Hematopoietic multipotent progenitor cell treated with erythropoietin and hydrocortisone succinate and interleukin-3 and kit ligand, for 17 days (in vitro differentiated cells): ENCODE data around the gene LRP5.

Source experiments
- DNase-seq: peaks from one replicate; pipeline ENCODE4 v3.0.0-alpha.2; 2015; ENCODE audit warnings: low spot score

LRP5 gene

DNA sequence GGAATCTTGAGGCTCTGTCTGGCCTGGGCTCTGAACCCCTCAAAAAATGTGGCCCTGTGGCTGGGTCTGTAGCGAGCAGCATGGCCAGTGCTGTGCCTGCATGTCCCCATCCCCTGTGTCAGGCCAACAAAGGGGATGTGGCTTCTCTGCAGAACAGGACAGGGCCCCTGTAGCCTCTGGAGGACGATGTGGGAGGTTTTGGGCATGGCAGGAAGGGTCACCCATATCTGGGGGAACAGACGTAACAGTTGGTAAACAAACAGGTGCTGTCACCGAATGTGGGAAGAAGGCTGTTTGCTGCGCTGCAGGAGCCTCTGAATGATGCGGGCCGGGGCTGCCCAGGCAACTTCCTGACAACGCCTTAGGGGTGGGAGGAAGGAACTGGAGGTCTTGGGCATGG lies 35.0 kb downstream of the LRP5 start:
- DNase-seq: no peak

GRCh38 chr11:68347841-68348240 lies 35.5 kb downstream of the LRP5 start:
- no peak for DNase-seq

GRCh38 chr11:68349461-68350249 lies 37.3 kb downstream of the LRP5 start:
- no peak for DNase-seq

DNA sequence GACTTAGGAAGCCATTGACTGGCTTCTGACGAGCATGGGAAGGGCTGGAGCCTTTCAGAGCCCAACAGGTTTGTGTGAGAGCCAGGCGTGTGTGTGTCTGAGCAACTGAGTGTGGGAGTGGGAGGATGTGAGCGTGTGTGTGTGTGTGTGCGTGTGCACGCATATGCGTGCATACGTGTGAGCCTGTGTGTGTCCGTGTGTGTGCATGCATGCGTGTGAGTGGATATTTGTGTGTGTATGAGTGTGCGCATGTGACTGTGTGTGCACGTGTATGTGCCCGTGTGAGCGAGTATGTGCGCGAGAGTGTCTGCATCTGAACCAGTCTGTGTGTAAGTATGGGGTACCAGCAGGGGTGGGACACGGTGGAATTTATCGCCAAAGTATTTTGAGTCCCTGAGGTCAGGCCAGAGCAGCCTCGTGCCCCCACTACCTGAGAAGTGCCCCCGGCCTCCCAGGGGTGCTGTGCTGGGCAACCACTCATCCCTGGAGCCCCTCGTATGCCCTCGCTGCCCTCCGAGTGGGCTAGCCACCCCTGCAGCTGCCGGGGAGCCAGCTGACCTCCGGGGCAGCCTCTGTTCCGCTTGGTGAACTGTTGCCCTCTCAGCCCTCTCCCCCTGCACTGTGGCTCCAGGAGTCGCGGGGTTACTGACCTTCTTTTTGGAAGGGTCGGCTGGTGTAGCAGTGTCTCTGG lies 38.5 kb downstream of the LRP5 start:
- DNase-seq: no peak

- DNase-seq: no peak
Observed at GRCh38 chr11:68351450-68352275, 39.3 kb downstream of the LRP5 start.

GRCh38 chr11:68352591-68352990 lies 40.2 kb downstream of the LRP5 start:
- no peak for DNase-seq

- no peak for DNase-seq
Observed at GRCh38 chr11:68353118-68353517, 40.7 kb downstream of the LRP5 start.

GRCh38 chr11:68353669-68354068 lies 41.3 kb downstream of the LRP5 start:
- DNase-seq: no peak

DNA sequence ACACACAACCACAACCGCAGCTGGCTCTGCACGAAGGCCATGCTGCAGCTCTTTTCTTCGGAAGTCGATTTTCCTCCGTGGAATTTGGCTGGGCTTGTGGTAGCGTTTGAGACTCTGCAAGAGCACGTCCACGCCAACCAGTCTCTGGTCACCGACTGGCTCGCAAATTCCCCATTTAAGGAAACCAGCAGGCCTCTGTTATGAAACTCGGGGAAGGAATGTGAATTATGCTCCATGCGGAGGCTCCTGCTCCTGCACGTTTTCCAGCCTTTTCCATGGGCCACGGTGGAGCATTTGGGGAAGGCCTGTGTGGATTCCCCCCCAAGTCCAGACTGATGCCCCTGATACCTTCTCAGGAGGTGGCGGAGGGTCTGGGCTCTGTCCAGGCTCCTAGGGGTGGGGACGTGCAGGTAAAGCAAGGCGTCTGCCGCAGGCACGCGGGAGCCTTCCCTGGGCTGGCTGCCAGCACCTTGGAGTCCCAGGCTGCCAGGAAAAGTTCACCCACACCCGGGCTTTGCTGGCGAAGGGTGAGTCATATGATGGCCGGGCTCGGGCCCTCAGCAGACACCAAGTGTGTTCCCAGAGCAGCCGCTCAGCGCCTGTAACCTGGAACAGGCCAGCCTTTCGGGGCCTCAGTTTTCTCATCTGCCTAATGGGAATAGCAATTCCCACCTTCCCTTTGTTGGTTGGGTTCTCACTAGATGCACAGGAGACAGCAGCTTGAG lies 41.9 kb downstream of the LRP5 start:
- DNase-seq: no peak

DNA sequence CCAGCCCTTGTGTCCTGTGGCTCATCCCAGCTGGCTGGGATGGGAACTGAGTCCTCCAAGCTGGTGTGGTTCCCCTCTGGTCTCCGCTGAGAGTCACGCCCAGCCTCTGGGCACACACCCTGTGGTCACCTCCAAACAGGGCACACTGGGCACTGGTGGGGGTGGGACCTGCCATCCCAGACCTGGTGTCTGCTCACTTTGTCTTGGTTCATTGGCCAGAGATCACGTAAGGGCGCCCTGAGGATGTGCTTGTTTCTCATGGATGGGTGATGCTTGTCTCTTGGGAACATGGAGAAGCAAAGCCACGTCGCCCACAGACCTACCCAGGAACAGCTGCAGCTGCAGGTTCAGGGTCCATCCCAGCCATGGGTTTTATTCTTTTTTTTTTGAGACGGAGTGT lies 43.1 kb downstream of the LRP5 start:
- DNase-seq: no peak

DNA sequence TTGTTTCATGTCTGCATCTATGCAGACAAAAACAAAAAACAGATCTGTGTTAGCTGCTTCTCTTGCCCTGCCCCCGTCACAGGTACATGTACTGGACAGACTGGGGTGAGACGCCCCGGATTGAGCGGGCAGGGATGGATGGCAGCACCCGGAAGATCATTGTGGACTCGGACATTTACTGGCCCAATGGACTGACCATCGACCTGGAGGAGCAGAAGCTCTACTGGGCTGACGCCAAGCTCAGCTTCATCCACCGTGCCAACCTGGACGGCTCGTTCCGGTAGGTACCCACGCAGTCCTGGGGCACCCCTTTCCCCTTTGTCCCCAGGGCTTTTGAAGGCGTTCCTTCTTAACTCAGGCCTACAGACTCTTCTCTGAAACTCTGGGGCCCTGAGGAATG lies 45.2 kb downstream of the LRP5 start:
- no peak for DNase-seq

DNA sequence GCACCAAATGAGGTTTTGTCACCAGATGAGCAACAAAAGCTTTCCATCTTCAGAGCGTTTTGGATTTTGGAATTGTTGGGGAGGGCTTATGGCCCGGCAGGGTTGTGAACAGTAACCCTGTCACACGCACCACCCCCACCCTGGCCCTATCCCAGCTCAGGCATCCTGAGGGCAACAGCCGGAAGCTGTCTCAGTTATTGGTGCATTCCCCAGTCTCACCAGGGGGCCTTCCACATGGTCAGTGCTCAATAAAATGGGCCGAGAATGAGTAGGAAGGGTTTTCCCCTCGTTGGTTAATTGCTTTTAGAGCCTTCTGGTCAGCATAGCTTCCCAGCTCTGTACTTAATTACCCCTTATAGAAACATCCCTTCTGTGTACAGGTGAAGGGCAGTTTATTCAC lies 46.0 kb downstream of the LRP5 start:
- DNase-seq: no peak

- DNase-seq: no peak
Observed at GRCh38 chr11:68361702-68362101, 49.3 kb downstream of the LRP5 start.

DNA sequence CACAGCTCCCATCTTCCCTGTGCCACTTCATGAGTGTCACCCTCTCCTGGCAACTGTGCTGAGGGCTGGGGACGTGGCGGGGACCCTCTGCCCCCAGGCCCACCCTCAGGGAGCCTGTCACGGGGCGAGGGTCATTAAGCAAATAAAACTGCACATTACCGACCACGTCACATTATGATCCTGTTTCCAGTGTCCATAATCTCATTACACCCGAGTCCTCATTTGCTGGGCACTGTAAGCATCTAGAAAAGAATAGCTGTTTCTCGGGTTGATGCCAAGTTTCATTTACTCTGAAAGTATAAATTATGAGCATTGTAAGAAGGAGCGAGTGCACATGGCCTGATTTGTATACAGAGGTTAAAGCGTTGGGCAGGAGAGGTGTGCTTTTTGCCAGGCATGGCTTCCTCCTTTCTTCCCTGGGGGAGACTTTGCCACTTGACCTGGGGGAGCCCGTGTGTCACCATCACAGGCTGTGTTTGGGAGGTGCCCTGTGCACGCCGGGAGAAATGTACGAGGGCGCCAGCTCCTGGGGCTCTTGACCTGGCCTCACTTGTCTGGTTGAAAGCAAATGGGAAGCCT lies 50.5 kb downstream of the LRP5 start:
- no peak for DNase-seq

DNA sequence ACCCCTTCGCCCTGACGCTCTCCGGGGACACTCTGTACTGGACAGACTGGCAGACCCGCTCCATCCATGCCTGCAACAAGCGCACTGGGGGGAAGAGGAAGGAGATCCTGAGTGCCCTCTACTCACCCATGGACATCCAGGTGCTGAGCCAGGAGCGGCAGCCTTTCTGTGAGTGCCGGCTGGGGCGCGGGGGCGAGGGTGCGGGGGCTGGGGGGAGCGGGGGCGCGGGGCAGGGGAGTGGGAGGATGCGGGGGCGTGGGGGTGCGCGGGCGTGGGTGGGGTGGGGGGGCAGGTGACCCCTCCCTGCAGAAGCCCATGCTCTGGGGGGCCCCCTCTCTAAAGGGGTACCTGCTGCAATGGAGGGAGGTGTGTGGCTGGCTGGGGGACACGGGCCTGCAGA lies 51.4 kb downstream of the LRP5 start:
- DNase-seq: no peak

DNA sequence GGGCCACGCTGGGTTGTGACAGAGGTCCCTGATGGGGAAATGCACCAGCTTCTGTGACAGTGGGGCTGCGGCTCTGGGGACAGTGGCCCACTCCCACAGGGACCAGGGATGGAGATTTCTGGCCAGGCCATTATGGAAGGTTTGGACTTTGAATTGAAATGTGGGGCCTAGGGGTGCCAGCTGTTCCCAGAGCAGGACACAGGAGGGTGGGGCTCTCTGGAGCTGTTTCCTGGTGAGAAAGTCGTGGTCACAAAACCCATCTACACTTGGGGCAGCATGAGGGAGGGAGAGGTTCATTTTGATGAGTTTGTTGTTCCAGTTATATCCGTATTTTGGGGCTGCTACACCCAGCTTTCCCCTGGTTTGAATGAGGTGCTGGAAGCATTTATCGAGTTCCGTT lies 52.2 kb downstream of the LRP5 start:
- no peak for DNase-seq

GRCh38 chr11:68365943-68366435 lies 53.6 kb downstream of the LRP5 start:
- DNase-seq: no peak

DNA sequence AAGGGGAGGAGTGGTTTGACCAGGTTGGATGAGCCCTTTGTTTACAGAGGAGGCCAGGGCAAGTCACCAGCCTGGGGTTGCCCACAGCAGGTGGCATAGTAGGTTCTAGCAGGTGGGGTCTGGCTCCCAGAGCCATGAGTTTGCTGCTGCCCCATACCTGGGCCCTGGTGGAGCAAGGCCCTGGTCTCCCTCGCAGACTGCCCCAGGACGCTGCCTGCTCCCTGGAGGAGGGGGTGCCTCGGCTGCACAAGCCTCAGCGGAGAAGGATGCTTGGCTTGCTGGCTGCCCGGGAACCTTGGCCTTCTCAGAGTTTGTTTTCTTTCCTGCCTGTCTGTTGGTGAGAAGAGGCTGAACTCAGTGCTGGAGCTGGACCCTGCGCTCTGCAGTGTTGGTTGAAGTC lies 54.9 kb downstream of the LRP5 start:
- no peak for DNase-seq

DNA sequence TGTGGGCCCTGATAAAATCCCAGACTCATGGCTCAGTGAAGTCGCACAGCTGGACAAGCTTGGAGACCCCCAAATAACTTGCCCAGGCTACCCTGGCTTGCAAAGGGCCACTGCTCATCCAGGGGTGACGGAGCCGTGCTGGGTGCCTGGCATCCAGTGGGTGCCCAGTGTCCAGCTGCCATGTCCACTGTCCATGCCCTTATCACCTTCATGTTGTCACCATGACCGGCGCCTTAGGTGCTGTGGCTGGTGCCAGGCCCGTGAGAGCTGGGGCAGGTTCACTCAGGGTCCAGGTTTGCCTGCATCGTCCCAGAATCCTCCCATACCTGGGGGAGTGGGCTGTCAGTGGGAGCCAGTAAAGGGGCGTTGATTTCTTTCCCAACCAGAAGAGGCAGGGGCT lies 57.4 kb downstream of the LRP5 start:
- no peak for DNase-seq

DNA sequence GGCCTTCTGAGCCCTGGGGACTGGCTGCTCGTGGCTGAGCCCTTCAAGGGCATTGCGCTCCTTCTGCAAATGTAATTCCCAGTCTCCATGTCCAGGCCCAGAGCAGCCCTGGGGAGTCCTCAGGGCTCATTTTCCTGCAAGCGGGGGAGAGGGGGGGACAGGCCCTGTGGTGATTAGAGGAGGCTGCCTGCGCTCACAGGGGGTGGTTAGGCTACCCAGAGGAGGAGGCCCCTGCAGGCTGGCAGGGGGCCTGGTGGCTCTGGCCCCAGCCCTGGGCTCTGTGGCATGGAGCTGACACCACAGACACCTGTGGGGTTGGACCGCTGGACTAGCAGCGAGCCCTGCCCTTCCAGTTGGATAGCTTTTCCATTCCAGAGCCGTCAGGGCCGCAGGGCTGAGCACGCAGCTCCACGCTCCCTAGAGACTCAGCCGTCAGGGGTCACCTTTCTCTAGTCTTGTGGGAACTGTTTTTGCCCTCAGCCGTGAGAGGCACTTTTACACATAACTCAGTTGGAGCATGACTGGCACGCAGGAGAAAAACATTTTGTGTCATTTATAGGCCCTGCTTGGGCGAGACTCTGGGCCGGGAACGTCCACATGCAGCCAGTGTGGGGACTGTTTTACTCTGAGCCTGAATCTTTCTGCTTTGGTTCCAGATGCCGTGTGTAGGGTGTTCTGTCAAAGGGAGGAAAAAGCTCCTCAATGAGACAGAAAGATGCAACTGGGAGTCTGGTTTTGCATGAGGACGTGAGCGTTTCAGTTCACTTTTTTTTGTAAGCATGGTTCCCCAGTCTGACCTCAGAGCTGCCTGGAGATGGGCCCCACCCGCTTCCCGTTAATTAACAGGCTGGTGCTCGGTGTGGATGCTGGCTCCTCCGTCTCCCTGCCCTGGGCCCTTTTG lies 58.1 kb downstream of the LRP5 start:
- no peak for DNase-seq
